GM20000 (cell line): ENCODE results near the gene SLC24A3.
A peak's percentile ranks its signal among the peaks of the same experiment; 100 is the strongest.

Experiments used
- DNase-seq: peaks from one replicate; pipeline ENCODE4 v3.0.0; 2012; ENCODE audit warnings: low spot score
- TF ChIP-seq, protein P1 (sequence below): IDR thresholded peaks from 2 replicates; pipeline ENCODE4 v1.5.1; 2012; ENCODE audit warnings: mild to moderate bottlenecking, control low read depth; ENCODE audit errors: extremely low read depth, missing control alignments

The SLC24A3 gene

GRCh38 chr20:19512886-19513677 lies 300.6 kb downstream of the SLC24A3 start:
- TF ChIP-seq, protein P1, sequence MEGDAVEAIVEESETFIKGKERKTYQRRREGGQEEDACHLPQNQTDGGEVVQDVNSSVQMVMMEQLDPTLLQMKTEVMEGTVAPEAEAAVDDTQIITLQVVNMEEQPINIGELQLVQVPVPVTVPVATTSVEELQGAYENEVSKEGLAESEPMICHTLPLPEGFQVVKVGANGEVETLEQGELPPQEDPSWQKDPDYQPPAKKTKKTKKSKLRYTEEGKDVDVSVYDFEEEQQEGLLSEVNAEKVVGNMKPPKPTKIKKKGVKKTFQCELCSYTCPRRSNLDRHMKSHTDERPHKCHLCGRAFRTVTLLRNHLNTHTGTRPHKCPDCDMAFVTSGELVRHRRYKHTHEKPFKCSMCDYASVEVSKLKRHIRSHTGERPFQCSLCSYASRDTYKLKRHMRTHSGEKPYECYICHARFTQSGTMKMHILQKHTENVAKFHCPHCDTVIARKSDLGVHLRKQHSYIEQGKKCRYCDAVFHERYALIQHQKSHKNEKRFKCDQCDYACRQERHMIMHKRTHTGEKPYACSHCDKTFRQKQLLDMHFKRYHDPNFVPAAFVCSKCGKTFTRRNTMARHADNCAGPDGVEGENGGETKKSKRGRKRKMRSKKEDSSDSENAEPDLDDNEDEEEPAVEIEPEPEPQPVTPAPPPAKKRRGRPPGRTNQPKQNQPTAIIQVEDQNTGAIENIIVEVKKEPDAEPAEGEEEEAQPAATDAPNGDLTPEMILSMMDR: no peak
- DNase-seq: no peak

- DNase-seq: no peak
- TF ChIP-seq, protein P1: no peak
These were observed 302.6 kb downstream of the SLC24A3 start for GRCh38 chr20:19515074-19515473.

DNA sequence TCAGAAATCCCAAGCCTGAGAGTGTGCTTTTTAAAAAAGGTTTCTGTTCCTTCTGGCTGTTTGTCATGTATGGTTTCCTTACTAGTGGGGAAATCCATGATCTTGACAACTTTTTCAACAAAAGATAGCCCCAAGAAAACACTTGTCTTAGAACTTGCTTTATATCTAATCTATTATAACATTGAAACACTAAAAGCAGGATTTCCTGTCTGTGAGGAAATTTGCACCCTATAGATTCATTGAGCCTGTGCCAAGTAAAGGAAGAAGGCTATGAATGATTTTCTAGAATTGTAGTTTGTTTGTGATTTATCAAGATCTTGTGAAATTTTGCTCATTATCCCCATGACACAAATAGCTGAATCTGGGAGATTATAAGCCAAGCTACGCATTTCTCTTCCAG lies 307.0 kb downstream of the SLC24A3 start:
- TF ChIP-seq, protein P1: no peak
- peak; percentile 14 for DNase-seq

GRCh38 chr20:19520261-19520660 lies 307.8 kb downstream of the SLC24A3 start:
- TF ChIP-seq, protein P1: no peak
- DNase-seq: no peak

GRCh38 chr20:19522071-19522801 lies 309.8 kb downstream of the SLC24A3 start:
- DNase-seq: no peak
- TF ChIP-seq, protein P1: no peak

DNA sequence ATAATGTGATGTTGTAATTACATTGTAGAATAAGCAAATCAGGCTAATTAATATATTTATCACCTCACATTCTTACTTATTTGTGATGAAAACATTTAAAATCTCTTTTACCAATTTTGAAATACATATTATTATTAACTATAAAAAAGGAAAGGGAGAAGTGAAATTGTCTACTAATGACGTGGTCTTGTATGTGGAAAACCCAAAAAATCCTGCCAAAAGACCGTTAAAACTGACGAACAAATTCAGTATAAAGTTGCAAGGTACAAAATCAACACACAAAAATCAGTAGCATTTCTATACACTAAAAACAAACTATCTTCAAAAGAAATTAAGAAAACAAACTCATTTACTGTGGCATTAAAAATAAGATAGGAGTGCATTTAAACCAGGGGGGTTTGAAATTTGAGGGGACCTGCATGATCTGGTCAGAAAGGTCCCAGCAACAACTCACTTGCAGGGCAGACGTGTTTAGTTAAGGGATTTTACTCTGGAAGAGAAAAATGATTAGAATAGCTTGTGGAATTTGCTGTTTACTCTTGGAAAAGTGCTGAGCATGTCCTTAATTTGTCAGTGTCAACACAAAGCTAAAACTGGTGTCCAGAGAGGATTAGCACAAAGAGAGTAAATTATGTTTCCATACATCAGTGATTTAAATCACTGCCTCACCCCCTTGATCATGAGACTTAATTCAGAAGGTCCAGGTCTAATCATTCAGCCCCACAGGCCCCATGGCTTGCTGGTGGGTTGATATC lies 310.6 kb downstream of the SLC24A3 start:
- TF ChIP-seq, protein P1: no peak
- no peak for DNase-seq

DNA sequence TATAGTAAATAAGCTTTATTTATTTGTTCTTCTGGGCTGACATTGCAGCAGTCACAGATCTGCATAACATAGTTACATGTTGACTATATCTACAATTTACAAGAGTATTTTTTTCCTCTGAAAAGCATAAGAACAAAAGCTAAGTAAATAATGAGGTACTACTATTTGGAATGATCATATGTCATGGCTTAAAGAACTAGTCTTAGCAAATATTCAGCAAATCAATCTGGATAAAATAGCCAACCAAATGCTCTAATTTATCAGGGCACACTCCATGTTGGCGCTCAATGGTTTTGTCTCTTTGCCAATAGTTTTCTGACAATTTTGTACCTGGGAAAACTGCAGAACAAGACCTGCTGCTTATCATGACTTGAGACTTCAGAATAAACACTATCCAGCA lies 312.2 kb downstream of the SLC24A3 start:
- TF ChIP-seq, protein P1: no peak
- DNase-seq: no peak
